HepG2 (cell line): ENCODE measurements around the gene AKR1C2. TPM values are rescaled to one million over a fixed set of nuclear protein-coding genes. Genes with fewer than 3 reads are reported as not detected.

Experiments
- ATAC-seq: fragments of 200-7000 bp; cut with Tn5 transposase; 3 replicates; pipeline ENCODE4 v1.9.1; 2020; ENCODE audit warnings: mild to moderate bottlenecking, moderate library complexity
- BruUV-seq: library from RNA; stranded (reverse); fragments of 400-500 nt; replicated peaks from 2 replicates; lab custom pipeline; 2021; lab: Mats Ljungman, UMichigan
- CTCF ChIA-PET: fragments of 300-600 bp; formaldehyde crosslinking; extraction: SDS; loops from one replicate; lab custom pipeline; 2021; ENCODE audit warnings: low total read pairs, inconsistent platforms, low intra/inter-chr PET ratio; lab: Yijun Ruan, JAX
- POLR2A ChIA-PET: fragments of 350-600 bp; sonication (Branson Sonifier 250); formaldehyde crosslinking; loops from one replicate; lab custom pipeline; 2020; ENCODE audit warnings: antibody characterized with exemption, inconsistent platforms; lab: Yijun Ruan, JAX
- DNase-seq: peaks from one replicate; pipeline ENCODE4 v3.0.0-alpha.2; 2015; ENCODE audit warnings: low spot score
- FAIRE-seq: peaks from 3 replicates; lab custom pipeline; 2011; peaks lifted over from hg19 to GRCh38; lab: Jason Lieb, UNC
- H2AFZ ChIP-seq: one replicate; pipeline ENCODE4 v1.6.1; 2011; ENCODE audit warnings: low read length, inconsistent platforms
- H3K27ac ChIP-seq: fragments of 300-600 bp; 3 replicates; pipeline ENCODE4 v1.8.0; 2011; ENCODE audit warnings: mixed run types, mild to moderate bottlenecking, mixed read lengths, low read length, inconsistent platforms; ENCODE audit not compliant: insufficient read depth; ENCODE audit errors: extremely low read length
- H3K27me3 ChIP-seq, 2 experiments: fragments of 200-600 bp in 1 of 2; 2 replicates in 1 of 2; 3 replicates in 1 of 2; pipeline versions ENCODE4 v1.6.0 to v1.8.0; 2011; ENCODE audit warnings: low read length in 2 of 2, mild to moderate bottlenecking in 2 of 2, moderate library complexity in 2 of 2, inconsistent platforms in 1 of 2; ENCODE audit not compliant: insufficient read depth in 2 of 2, control insufficient read depth in 1 of 2
- H3K36me3 ChIP-seq, 2 experiments: fragments of 200-600 bp in 1 of 2; replicated peaks in 1 of 2; 2 replicates in 1 of 2; 3 replicates in 1 of 2; pipeline versions ENCODE4 v1.5.1 to v1.8.0; 2011; ENCODE audit warnings: low read length in 2 of 2, inconsistent platforms in 1 of 2; ENCODE audit not compliant: insufficient read depth in 2 of 2, control insufficient read depth in 1 of 2
- H3K4me1 ChIP-seq: 2 replicates; pipeline ENCODE4 v1.5.1; 2012; ENCODE audit warnings: low read length, inconsistent platforms; ENCODE audit not compliant: insufficient read depth
- H3K4me2 ChIP-seq: 2 replicates; pipeline ENCODE4 v1.6.0; 2011; ENCODE audit warnings: low read depth, low read length, inconsistent platforms
- H3K4me3 ChIP-seq, 3 experiments: fragments of 200-600 bp in 1 of 3; sonication (generic), shearing (Covaris generic) in 1 of 3; replicated peaks in 1 of 3; 2 replicates each; pipeline ENCODE4 v1.5.1; 2011 to 2016; ENCODE audit warnings: low read length in 3 of 3, inconsistent platforms in 2 of 3, low read depth in 2 of 3, mild to moderate bottlenecking in 2 of 3, control low read depth in 1 of 3, mixed read lengths in 1 of 3; ENCODE audit not compliant: insufficient read depth in 1 of 3
- H3K79me2 ChIP-seq: one replicate; pipeline ENCODE4 v1.6.1; 2011; ENCODE audit warnings: low read length, inconsistent platforms; ENCODE audit not compliant: insufficient read depth
- H3K9ac ChIP-seq: 2 replicates; pipeline ENCODE4 v1.6.0; 2011; ENCODE audit warnings: mild to moderate bottlenecking, low read depth, low read length, inconsistent platforms; ENCODE audit not compliant: insufficient read depth
- H3K9me3 ChIP-seq: 2 replicates; pipeline ENCODE4 v1.5.1; 2012; ENCODE audit warnings: mild to moderate bottlenecking, low read length
- H4K20me1 ChIP-seq: 2 replicates; pipeline ENCODE4 v1.6.0; 2011; ENCODE audit warnings: inconsistent platforms, mild to moderate bottlenecking, low read length, moderate library complexity; ENCODE audit not compliant: insufficient read depth
- ATF7 ChIP-seq, 2 experiments: fragments of 450-650 bp in 1 of 2; sonication (generic) in 1 of 2; formaldehyde crosslinking in 1 of 2; IDR thresholded peaks; 2 replicates each; pipeline versions ENCODE4 v1.4.0 to v1.6.1; 2016 to 2020; ENCODE audit warnings: antibody characterized with exemption in 1 of 2, mild to moderate bottlenecking in 1 of 2, missing genetic modification reagents in 1 of 2
- ELF1 ChIP-seq: sonication (generic); formaldehyde crosslinking; IDR thresholded peaks from 2 replicates; pipeline ENCODE4 v1.4.0; 2020; ENCODE audit warnings: missing genetic modification reagents
- HNRNPUL1 ChIP-seq: fragments of 200-400 bp; formaldehyde crosslinking; IDR thresholded peaks from 2 replicates; pipeline ENCODE4 v1.6.1; 2017; ENCODE audit warnings: low read depth, mild to moderate bottlenecking, low read length, moderate library complexity
- NFRKB ChIP-seq: fragments of 450-650 bp; IDR thresholded peaks from 2 replicates; pipeline ENCODE4 v1.6.1; 2017
- SIN3B ChIP-seq: fragments of 150-350 bp; IDR thresholded peaks from 2 replicates; pipeline ENCODE4 v1.6.1; 2014; ENCODE audit warnings: low read length
- SMAD1 ChIP-seq: sonication (generic); formaldehyde crosslinking; IDR thresholded peaks from 2 replicates; pipeline ENCODE4 v1.4.0; 2020; ENCODE audit warnings: missing genetic modification reagents, low read depth, mild to moderate bottlenecking, borderline replicate concordance
- TOE1 ChIP-seq: sonication (generic); formaldehyde crosslinking; IDR thresholded peaks from 2 replicates; pipeline ENCODE4 v1.4.0; 2020; ENCODE audit warnings: mild to moderate bottlenecking, missing genetic modification reagents
- ZNF12 ChIP-seq: sonication (generic); formaldehyde crosslinking; IDR thresholded peaks from 2 replicates; pipeline ENCODE4 v1.5.0; 2020; ENCODE audit warnings: missing genetic modification reagents
- ZNF674 ChIP-seq: sonication (generic); formaldehyde crosslinking; IDR thresholded peaks from 2 replicates; pipeline ENCODE4 v1.5.0; 2020; ENCODE audit warnings: low read depth, mild to moderate bottlenecking, missing genetic modification reagents
- ZNF720 ChIP-seq: sonication (generic); formaldehyde crosslinking; IDR thresholded peaks from 2 replicates; pipeline ENCODE4 v1.4.0; 2020; ENCODE audit warnings: missing genetic modification reagents
- ZNF746 ChIP-seq: sonication (generic); formaldehyde crosslinking; IDR thresholded peaks from 2 replicates; pipeline ENCODE4 v1.8.0; 2022; ENCODE audit warnings: mild to moderate bottlenecking, missing genetic modification reagents
- ZNF747 ChIP-seq: sonication (generic); formaldehyde crosslinking; IDR thresholded peaks from 2 replicates; pipeline ENCODE4 v1.8.1; 2023; ENCODE audit warnings: missing genetic modification reagents, mild to moderate bottlenecking, borderline replicate concordance
- WGBS: methylation state at CpG from one replicate; pipeline ENCODE4 v1.1.6; 2017; ENCODE audit warnings: low lambda C conversion rate; 5-methylcytosine and 5-hydroxymethylcytosine counted together
- in situ Hi-C: cut with HindIII; loops from 2 replicates; pipeline ENCODE4 v1.10.0; 2017; ENCODE audit warnings: low pct_unique_long_range_greater_than_20kb; ENCODE audit not compliant: extremely low pct_ligation_motif_present
- intact Hi-C: fragments of 100-400 bp; cut with micrococcal nuclease; formaldehyde crosslinking; loops from one replicate; pipeline ENCODE4 v1.10.0; 2022; ENCODE audit not compliant: unreplicated experiment
- polyA plus RNA-seq, 8 experiments: library from polyadenylated mRNA; depleted of rRNA in 3 of 8; stranded (reverse) in 7 of 8; unstranded in 1 of 8; fragments of >200 nt; fragmentation: Illumina TruSeq in 4 of 8; extraction: Trizol in 4 of 8; gene quantifications; 2 replicates each; pipeline versions ENCODE4 v1.2.1 to v1.2.3, GENCODE V29; 2011 to 2016; ENCODE audit warnings: low read depth in 4 of 8, missing spikeins in 1 of 8, mixed read lengths in 1 of 8; ENCODE audit not compliant: insufficient read depth in 1 of 8
- total RNA-seq, 5 experiments: library from RNA; depleted of rRNA; stranded (reverse); fragments of >200 nt; fragmentation: Illumina TruSeq; extraction: Trizol; gene quantifications; 2 replicates each; pipeline ENCODE4 v1.2.3, GENCODE V29; 2016; ENCODE audit warnings: low read depth in 1 of 5
- TF ChIP-seq, protein P1 (sequence below): sonication (generic); formaldehyde crosslinking; IDR thresholded peaks from 2 replicates; pipeline ENCODE4 v1.4.0; 2020; ENCODE audit warnings: mild to moderate bottlenecking, missing genetic modification reagents
- TF ChIP-seq, protein P2 (sequence below): sonication (generic); formaldehyde crosslinking; IDR thresholded peaks from 2 replicates; pipeline ENCODE4 v1.4.0; 2020; ENCODE audit warnings: low read depth, mild to moderate bottlenecking, missing genetic modification reagents
- TF ChIP-seq, protein P3 (sequence below): sonication (generic); formaldehyde crosslinking; IDR thresholded peaks from 2 replicates; pipeline ENCODE4 v1.5.0; 2020; ENCODE audit warnings: missing genetic modification reagents

Gene AKR1C2
- total and polyA plus RNA-seq, 2 of the 13 experiments (the other 11 are each of a cell fraction or from before 2014, with no cell fraction given), result 140 to 900 TPM

DNA sequence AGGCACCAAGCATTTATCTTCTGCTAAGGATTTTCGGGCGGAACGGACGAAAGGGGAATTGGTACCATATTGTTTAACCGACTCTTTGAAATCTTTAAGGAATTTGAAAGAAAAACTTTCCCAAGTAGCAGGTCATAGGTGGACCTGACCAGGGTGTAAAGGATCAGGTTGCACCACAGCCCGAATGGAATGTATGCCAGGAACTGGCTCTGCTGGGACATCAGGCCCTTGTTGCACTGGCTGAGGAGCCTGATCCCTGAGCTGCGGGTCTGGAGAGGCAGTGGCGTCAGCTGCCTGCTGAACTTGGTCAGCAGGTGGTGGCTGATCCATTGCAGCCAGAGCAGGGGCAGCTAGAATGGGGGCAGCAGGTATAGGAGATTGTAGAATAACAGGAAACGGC is 41.4 kb upstream of the AKR1C2 start:
- TF ChIP-seq TOE1 (CRISPR knock-in tag), result no peak
- no peak for TF ChIP-seq ZNF674 (CRISPR knock-in tag)
- TF ChIP-seq SMAD1, result no peak
- no peak for TF ChIP-seq SIN3B
- TF ChIP-seq ATF7 (IDR thresholded peaks at IDR 0.05), result no peak
- no peak for TF ChIP-seq ATF7 (CRISPR knock-in tag; IDR thresholded peaks at IDR 0.05)
- no peak for TF ChIP-seq ZNF747 (CRISPR knock-in tag)
- TF ChIP-seq, protein P1, sequence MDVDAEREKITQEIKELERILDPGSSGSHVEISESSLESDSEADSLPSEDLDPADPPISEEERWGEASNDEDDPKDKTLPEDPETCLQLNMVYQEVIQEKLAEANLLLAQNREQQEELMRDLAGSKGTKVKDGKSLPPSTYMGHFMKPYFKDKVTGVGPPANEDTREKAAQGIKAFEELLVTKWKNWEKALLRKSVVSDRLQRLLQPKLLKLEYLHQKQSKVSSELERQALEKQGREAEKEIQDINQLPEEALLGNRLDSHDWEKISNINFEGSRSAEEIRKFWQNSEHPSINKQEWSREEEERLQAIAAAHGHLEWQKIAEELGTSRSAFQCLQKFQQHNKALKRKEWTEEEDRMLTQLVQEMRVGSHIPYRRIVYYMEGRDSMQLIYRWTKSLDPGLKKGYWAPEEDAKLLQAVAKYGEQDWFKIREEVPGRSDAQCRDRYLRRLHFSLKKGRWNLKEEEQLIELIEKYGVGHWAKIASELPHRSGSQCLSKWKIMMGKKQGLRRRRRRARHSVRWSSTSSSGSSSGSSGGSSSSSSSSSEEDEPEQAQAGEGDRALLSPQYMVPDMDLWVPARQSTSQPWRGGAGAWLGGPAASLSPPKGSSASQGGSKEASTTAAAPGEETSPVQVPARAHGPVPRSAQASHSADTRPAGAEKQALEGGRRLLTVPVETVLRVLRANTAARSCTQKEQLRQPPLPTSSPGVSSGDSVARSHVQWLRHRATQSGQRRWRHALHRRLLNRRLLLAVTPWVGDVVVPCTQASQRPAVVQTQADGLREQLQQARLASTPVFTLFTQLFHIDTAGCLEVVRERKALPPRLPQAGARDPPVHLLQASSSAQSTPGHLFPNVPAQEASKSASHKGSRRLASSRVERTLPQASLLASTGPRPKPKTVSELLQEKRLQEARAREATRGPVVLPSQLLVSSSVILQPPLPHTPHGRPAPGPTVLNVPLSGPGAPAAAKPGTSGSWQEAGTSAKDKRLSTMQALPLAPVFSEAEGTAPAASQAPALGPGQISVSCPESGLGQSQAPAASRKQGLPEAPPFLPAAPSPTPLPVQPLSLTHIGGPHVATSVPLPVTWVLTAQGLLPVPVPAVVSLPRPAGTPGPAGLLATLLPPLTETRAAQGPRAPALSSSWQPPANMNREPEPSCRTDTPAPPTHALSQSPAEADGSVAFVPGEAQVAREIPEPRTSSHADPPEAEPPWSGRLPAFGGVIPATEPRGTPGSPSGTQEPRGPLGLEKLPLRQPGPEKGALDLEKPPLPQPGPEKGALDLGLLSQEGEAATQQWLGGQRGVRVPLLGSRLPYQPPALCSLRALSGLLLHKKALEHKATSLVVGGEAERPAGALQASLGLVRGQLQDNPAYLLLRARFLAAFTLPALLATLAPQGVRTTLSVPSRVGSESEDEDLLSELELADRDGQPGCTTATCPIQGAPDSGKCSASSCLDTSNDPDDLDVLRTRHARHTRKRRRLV (CRISPR knock-in tag), result no peak
- TF ChIP-seq, protein P2, sequence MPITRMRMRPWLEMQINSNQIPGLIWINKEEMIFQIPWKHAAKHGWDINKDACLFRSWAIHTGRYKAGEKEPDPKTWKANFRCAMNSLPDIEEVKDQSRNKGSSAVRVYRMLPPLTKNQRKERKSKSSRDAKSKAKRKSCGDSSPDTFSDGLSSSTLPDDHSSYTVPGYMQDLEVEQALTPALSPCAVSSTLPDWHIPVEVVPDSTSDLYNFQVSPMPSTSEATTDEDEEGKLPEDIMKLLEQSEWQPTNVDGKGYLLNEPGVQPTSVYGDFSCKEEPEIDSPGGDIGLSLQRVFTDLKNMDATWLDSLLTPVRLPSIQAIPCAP (CRISPR knock-in tag), result no peak
- TF ChIP-seq HNRNPUL1, result no peak
- TF ChIP-seq, protein P3, sequence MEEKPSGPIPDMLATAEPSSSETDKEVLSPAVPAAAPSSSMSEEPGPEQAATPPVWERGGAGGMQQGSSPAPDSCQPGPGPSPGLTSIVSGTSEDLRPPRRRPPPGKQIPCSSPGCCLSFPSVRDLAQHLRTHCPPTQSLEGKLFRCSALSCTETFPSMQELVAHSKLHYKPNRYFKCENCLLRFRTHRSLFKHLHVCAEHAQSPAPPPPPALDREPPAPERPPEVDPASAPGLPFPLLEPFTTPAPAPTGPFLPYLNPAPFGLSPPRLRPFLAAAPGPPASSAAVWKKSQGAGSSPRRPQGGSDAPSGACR (CRISPR knock-in tag), result no peak
- TF ChIP-seq NFRKB, result no peak
- no peak for TF ChIP-seq ZNF720
- TF ChIP-seq ELF1 (CRISPR knock-in tag), result no peak
- no peak for TF ChIP-seq ZNF12 (CRISPR knock-in tag)
- no peak for TF ChIP-seq ZNF746
- no peak overlapping the region for H3K4me2 ChIP-seq
- no TSS peak for BruUV-seq
- no peak overlapping the region for H3K9ac ChIP-seq
- H3K9me3 ChIP-seq, result peaks cover 28% of the 10 kb centered on the region
- no peak overlapping the region for H3K4me3 ChIP-seq
- 86% methylated on average over 7 of the region's 9 CpGs for WGBS
- intact Hi-C loops (no loop called here), in situ Hi-C loops (no loop called here)
- FAIRE-seq, result no peak
- H2AFZ ChIP-seq, result no peak overlapping the region
- ChIA-PET CTCF (no interaction called here), POLR2A (no interaction called here)
- no peaks in the 10 kb centered on the region for H3K36me3 ChIP-seq
- H4K20me1 ChIP-seq, result no peaks in the 10 kb centered on the region
- peaks cover 55% of the 10 kb centered on the region for H3K4me1 ChIP-seq
- no peak for ATAC-seq
- no peaks in the 10 kb centered on the region for H3K27me3 ChIP-seq
- H3K79me2 ChIP-seq, result no peaks in the 10 kb centered on the region
- DNase-seq, result no peak
- no peak overlapping the region for H3K27ac ChIP-seq
